KBM-7 (cell line): ENCODE data around the gene SARDH.
A peak's percentile ranks its signal among the peaks of the same experiment; 100 is the strongest.

Experiments
- DNase-seq: peaks from one replicate; pipeline ENCODE4 v3.0.0-alpha.2; 2015
- in situ Hi-C: fragments of 300-500 bp; cut with MboI; formaldehyde crosslinking; loops from 2 replicates; pipeline ENCODE4 v1.14.3; 2020; ENCODE audit warnings: low sequenced_read_pairs, low pct_unique_long_range_greater_than_20kb, mixed read lengths

SARDH gene

DNA sequence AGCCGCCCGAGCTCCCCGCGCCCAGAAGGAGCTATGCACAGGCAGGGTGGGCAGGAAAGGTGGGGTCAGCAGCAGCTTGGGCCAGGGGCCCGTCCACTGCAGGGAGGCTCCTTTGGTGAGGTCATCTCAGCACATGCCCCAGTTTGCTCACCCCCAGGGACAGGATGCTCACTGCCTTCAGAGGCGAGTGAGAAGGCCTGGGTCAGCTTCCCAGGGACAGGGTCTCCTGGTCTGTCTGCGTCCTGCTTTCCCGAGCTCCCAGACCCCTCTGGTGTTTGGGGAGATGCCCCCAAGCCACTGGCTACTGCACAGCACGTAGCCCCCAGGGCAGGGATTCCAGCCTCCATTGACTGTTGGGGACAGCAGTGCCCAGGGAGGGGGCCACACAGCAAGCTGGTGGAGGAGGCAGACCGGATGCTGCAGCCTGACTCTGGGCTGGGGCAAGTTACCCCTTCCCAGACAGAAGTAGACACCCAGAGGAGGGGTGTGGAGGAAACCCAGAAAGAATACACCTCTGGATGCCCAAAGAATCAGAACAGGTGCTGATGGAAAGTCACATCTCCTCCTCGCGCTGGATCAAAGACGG, 581 bp upstream of the SARDH start:
- no peak for DNase-seq
- in situ Hi-C loops: no loop called here

- no peak for DNase-seq
- in situ Hi-C loops: no loop called here
These were observed 930 bp downstream of the SARDH start for GRCh38 chr9:133737071-133737773.

DNA sequence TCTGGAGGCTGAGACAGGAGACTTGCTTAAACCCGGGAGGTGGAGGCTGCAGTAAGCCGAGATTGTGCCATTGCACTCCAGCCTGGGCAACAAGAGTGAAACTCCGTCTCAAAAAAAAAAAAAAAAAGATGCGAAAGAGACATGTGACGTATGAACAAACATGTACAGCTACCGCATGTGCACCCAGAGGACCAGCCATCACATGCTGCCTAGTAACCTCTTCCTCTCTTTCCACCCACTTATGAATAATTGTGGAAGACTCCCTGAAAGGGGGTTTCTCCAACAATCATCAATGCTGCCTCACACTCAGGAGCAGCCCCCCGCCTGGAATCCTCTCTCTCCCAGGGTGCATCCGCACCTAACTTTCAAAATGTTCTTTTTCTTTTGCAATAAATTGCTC, 2.2 kb downstream of the SARDH start:
- in situ Hi-C loops: no loop called here

DNA sequence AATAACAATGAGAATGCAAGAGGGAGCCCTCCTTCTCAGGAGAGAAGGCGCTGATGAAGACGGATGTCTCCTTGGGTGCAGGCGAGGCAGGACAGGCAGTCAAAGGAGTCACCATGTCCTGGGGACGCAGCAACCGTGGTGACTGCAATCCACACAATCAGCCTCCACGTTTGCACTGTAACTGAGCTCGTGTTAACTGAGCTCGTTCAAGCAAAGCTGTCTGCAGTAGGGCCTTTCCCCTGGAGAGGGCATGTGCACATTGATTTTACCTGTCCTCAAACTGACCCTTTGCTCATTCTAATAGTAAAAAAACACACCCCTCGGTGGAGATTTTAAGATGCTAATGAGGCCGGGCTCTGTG, 2.8 kb downstream of the SARDH start:
- in situ Hi-C loops: no loop called here

More for the DNA sequence above, 2.2 kb downstream of the SARDH start:
- DNase-seq: no peak

GRCh38 chr9:133734590-133735414, 3.4 kb downstream of the SARDH start:
- DNase-seq: no peak
- in situ Hi-C loops: no loop called here

More for the DNA sequence above, 2.8 kb downstream of the SARDH start:
- DNase-seq: no peak

- DNase-seq: no peak
- in situ Hi-C loops: no loop called here
These were observed 4.2 kb downstream of the SARDH start for GRCh38 chr9:133733796-133734533.

- in situ Hi-C loops: no loop called here
- no peak for DNase-seq
These were observed 4.7 kb downstream of the SARDH start for GRCh38 chr9:133733421-133733795.

- no peak for DNase-seq
- in situ Hi-C loops: no loop called here
These were observed 5.3 kb downstream of the SARDH start for GRCh38 chr9:133732639-133733408.

DNA sequence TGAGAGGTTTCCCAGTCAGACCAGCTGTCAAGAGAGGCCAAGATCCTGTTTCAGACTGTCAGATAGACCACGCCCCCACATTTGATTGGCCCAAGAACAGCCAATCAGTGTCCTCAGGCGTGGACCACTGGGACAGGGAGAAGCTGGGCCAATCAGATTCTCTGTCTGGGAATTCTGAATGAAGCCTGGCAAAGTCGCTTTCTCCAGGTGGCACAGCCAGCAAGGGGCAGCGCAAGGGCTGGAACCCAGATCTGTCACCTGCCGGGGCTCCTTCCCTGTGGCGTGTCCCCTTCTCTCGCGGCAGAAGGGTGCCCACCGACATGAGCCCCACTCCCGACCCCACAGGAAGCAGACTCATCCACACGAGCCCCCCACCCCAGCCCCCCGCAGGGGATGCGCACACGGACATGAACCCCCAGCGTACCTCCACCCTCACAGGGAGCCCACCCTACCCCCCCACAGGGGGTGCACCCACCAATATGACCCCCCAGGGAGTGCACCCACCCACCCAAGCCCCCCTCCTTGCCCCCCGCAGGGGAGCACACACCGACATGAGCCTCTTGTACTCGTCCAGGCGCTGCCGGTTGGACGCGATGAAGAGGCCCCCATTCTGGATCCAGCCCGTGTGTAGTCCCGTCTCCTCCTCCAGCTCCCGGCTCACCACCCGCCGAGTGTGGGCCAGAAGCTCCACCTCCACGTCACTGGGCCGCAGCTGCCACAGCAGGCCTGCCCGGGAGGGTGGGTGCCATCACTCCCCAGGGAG, 6.1 kb downstream of the SARDH start:
- in situ Hi-C loops: no loop called here
- DNase-seq: peak; percentile 23

- DNase-seq: no peak
- in situ Hi-C loops: no loop called here
These were observed 7.0 kb downstream of the SARDH start for GRCh38 chr9:133730994-133731715.

GRCh38 chr9:133729617-133730281, 8.4 kb downstream of the SARDH start:
- DNase-seq: no peak
- in situ Hi-C loops: no loop called here

DNA sequence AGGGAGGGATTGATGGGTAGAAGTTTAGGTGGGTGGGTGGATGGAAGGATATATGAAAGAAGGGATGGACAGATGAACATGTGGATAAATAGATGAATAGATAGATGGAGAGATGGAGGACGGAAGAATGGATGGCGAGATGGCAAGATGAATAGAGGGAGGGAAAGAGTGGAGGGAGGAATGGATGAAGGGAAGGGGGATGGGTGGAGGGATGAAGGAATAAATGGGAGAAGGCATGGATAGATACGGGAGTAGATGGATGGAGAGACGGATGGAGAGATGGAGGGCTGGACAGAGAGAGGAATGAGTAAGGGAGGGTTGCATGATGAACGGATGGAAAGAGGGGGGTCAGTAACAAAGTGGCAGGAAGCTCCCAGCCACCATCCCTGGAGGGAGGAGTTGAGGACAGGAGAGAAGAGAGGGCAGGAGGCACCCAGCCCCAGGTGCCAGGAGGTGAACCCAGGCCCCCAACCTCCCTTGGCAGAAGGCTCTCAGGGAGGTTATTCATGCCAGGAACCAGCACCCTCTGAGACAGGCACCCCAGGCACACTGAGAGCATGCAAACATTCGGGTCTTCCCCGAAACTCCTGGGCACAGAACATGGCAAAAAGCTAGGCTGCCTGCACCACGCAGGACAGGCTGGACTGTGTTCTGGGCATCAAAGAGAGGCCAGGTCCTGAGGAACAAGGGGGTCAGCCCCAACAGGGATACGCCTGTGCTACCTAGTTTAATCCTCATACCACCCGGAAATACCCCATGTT, 9.1 kb downstream of the SARDH start:
- no peak for DNase-seq
- in situ Hi-C loops: no loop called here

DNA sequence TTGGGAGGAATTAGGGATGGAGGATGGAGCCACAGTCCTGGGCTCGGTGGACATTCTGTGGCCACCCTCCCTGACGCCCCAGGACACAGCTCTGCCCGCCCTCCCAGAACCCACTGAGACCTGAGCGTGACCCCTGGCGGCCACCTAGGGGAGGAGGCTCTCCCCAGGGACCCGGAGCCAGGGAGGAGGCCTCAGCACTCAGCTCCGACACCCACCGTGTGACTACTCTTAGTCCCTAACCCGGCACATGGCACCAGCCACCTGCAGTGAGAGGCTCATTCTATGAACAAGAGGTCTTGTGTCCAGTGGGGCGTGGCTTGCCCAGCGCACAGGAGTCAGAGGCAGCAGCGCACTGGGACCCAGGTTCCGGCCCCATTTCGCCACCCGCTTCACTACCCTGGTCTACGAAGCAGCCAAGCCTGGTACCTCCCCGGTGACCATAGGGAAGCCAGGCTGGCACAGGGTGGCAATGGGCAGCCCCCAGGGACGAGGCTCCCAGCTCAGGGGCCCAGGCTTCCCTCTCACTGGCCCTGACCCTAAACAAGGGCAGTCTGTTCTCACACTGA, 10.2 kb downstream of the SARDH start:
- DNase-seq: no peak
- in situ Hi-C loops: no loop called here

DNA sequence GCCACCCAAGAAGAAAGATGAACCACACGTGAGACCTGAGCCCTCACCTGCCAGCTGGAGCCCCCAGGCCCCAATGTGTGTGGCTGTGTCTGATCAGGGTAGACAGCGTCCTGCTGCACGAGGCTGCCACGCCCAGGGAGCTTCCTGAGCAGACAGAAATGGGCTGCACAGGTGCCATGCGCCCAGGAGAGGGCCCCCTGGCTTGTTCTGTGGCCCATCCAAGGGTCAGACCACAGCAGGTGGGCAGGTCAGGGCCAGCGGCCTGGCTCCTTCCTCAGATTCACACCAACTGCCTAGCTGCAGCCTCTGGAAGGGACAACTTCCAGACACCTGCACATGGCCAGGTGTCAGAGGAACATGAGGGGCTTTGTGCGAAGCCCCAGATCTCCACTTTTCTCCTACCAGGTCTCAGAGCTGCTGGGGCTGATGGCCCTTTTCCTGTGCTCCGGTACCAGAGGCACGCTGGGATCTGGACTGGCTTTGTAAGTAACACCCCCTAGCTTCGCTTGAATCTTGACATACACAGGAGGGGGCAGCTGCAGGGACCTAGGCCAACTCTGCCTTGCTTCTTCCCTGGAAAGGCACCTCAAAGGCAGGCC, 10.8 kb downstream of the SARDH start:
- DNase-seq: no peak

DNA sequence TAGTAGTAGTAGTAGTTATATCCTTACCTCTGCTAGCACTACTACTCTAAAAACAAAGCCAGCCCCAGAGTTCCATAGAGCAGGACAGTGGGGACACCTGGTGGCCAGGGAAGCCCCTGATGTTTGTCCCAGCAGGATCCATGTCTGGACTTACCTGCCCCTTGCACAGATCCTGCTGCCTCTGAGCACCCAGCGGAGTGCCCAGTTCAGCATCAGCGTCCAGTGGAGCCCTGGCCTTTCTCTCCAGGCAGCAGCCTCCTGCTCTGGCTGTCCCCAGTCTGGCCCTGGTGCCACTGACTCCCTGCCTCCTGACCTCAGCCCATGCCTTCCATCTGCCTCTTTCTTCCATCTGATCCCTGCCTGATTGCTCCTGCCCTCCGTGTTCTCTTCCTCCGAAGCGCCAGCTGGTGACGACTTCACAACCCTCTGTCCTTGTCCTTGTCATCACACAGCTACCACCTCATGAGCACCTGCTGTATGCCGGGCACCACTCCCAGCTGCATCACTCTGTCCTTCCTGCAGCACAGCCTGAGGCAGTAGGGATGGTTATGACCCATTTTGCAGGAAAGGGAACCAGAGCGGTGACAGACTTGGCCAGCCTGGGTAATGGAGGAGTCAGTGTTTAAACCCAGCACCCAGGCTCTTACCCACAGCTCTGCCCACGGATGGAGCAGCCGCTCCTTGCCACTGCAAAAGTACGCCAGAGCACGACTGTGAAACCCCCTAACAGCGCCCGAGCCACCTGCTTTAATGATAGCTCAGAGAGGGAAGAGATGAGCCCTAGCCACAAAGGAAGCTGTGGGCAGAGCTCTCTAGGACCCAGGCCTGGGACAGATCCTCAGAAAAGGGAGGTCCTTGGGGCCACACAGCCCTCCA, 11.5 kb downstream of the SARDH start:
- DNase-seq: peak; percentile 66
- in situ Hi-C loops: no loop called here

More for the DNA sequence above, 10.8 kb downstream of the SARDH start:
- in situ Hi-C loops: no loop called here
